ENCODE measurements around the gene CAMK4.

- TF ChIP-seq POLR2A (IDR thresholded peaks at IDR 0.05) (no peak), CTCF (IDR thresholded peaks at IDR 0.05) (no peak)
Measured at GRCh38 chr5:111252799-111253545, 28.8 kb downstream of the CAMK4 start.

Measured in thyroid gland (tissue), 4 donors.